HL-60 (cell line): Measurements from ENCODE around the gene FAM177B.

Experiments
- CTCF ChIP-seq: IDR thresholded peaks from one replicate; pipeline ENCODE4 v1.5.1; 2011; ENCODE audit warnings: low read length, control low read depth, inconsistent platforms; ENCODE audit not compliant: insufficient read depth
- POLR2AphosphoS5 ChIP-seq: IDR thresholded peaks from 2 replicates; pipeline ENCODE4 v1.6.1; 2012; ENCODE audit warnings: low read depth
- SPI1 ChIP-seq: IDR thresholded peaks from 2 replicates; pipeline ENCODE4 v1.6.1; 2012; ENCODE audit warnings: low read depth, mild to moderate bottlenecking, borderline replicate concordance

- no peak for TF ChIP-seq POLR2AphosphoS5
- no peak for TF ChIP-seq CTCF
- no peak for TF ChIP-seq SPI1
These were observed 532 bp upstream of the FAM177B start for GRCh38 chr1:222736470-222736869.
